ENCODE data around the gene SMARCD3. TPM values are rescaled to one million over a fixed set of nuclear protein-coding genes. Genes with fewer than 3 reads are reported as not detected.

SMARCD3 gene
- polyA plus RNA-seq, 12 donors: 105 to 195 (median 140) TPM; not detected in 1

DNA sequence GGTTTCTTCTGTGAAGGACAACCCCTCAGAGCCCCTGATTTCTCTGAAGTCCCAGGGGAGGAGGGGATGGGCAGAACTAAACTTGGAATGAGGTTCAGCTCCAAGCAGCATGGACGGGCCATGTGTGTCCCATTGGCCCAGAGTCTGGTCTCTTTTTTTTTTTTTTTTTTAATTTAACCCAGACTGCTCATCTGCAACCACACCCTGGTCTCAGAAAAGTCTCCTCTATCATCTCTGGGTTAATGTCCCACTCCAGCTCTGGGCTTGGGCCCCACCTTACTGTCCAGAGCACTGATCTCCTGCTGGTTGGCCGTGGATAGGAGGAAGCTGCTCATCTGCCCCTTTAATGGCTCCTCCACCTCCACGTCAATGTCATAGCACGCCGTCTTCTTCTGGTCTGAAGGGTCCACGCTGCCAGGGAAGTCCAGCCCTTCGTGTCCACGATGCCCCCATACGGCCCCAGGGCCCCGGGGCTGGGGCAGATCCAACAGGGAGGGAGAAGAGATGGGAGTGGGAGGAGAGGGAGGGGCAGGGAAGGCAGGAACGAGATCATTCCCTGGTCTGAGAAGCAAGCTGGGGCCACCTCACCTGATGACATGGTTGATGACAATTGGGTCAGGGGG, 8.5 kb downstream of the SMARCD3 start:
- no peak for DNase-seq

GRCh38 chr7:151238924-151239836, 9.3 kb downstream of the SMARCD3 start:
- no peak for DNase-seq

GRCh38 chr7:151238190-151238810, 10.2 kb downstream of the SMARCD3 start:
- DNase-seq: no peak

DNA sequence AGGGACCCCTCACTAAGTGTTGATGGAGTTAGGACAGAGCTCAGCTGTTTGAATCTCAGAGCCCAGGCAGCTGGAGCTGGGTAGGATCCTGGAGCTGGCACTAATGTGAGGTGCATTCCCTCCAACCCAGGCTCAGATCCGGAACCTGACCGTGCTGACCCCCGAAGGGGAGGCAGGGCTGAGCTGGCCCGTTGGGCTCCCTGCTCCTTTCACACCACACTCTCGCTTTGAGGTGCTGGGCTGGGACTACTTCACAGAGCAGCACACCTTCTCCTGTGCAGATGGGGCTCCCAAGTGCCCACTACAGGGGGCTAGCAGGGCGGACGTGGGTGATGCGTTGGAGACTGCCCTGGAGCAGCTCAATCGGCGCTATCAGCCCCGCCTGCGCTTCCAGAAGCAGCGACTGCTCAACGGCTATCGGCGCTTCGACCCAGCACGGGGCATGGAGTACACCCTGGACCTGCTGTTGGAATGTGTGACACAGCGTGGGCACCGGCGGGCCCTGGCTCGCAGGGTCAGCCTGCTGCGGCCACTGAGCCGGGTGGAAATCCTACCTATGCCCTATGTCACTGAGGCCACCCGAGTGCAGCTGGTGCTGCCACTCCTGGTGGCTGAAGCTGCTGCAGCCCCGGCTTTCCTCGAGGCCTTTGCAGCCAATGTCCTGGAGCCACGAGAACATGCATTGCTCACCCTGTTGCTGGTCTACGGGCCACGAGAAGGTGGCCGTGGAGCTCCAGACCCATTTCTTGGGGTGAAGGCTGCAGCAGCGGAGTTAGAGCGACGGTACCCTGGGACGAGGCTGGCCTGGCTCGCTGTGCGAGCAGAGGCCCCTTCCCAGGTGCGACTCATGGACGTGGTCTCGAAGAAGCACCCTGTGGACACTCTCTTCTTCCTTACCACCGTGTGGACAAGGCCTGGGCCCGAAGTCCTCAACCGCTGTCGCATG, 11.0 kb downstream of the SMARCD3 start:
- DNase-seq: no peak

DNA sequence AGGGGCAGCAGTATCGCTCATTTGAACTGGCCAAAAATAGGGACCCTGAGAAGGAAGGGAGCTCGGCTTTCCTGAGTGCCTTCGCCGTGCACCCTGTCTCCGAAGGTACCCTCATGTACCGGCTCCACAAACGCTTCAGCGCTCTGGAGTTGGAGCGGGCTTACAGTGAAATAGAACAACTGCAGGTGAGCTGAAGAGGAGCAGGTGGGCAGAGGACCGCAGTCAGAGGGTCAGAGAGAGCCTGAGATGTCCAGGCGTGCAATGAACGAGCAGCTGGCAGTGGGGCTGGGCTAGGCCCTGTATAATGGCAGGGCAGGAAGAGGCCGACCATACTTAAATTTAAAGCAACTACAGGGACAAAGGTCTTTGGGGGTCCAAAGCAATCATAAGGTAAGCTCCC, 12.1 kb downstream of the SMARCD3 start:
- no peak for DNase-seq

- no peak for DNase-seq
These were observed 13.3 kb downstream of the SMARCD3 start for GRCh38 chr7:151235091-151235787.

DNA sequence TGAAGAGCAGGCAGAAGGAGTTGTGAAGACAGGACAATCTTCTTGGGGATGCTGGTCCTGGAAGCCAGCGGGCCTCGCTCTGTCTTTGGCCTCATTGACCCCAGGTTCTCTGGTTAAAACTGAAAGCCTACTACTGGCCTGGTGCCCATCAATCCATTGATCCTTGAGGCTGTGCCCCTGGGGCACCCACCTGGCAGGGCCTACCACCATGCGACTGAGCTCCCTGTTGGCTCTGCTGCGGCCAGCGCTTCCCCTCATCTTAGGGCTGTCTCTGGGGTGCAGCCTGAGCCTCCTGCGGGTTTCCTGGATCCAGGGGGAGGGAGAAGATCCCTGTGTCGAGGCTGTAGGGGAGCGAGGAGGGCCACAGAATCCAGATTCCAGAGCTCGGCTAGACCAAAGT, 14.7 kb downstream of the SMARCD3 start:
- DNase-seq: no peak

DNA sequence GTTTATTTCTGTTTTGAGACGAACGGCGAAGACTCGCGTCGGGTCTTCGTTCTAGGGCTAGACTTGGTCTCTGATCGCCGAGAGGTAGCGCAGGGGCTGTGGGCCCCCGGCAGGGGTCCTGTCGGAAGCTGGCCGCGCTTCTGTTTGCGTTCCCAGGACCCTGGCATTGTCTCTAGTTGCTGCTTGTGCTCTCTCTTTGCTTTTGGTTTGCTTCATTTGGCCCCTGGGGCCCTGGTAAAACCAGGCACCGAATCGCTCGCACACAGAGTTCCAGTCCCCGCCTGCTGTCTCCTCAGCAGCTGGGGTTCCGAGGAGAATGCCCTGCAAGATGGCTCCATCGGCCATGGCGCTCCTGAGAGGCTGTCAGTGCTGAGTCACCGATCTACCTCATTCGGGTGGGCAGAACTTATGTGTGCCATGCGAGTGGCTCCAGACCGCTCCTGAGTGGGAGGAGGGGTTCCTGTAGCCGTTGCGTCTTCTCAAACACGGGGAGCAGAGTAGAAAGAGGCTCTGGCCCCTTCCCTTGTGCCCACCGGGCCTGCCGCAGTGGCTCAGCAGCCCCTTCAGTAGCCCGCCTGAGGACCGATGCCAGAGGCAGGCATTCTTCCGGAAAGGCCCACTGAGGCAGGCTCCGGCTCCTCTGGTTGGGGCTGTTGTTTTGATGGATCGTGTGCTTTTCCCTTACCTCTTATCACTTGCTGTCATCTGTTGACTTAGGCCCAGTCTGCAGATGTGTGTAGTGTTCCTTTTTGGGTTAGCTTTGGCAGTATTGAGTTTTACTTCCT, 15.4 kb downstream of the SMARCD3 start:
- DNase-seq: no peak

DNA sequence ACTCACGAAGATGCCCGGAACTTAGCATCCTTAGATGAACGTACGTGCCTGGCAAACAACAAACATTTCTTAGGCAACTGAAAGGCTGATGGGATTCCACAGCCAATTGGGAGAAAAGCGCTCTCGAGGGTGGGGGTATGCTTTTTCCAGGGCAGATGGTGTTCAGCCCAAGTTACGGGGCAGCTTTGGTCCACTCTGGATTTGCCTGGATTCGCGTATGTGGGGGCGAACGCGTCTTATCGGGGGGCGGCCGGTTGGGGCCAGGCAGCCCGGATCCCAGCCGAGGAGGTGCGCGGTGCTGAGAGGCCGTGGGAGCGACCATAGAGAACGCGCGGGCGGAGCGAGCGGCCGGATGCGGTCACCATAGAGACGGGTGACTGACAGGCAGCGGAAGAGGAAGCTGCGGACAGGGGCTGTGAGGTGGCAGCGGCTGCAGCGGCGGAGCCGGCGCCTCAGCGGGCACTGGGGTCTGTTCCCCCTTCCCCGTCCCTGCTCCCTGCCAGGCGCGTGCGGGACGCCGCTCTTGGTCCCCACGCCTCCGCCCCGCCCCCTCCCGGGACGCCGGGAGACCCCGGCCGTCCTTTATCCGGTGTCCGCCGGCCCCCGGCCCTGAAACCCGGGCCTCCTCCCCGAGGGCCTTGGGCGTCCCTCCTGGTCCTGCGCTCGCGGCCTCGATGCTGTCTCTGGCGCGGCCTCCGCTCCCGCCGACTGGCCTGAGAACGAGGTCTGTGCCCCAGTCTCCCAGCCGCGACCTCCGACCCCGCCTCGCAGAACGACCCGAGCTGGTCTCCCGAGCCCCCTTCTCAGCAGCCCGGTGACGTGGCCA, 16.2 kb downstream of the SMARCD3 start, which contains the start of gene CHPF2:
Gene CHPF2, plus strand, starts transcription at position 393 of the 826 bp plus-strand sequence. CDS start 1,529 bp downstream, outside the sequence.
- DNase-seq: peak; percentile 89

GRCh38 chr7:151231080-151231479, 17.4 kb downstream of the SMARCD3 start:
- DNase-seq: no peak

DNA sequence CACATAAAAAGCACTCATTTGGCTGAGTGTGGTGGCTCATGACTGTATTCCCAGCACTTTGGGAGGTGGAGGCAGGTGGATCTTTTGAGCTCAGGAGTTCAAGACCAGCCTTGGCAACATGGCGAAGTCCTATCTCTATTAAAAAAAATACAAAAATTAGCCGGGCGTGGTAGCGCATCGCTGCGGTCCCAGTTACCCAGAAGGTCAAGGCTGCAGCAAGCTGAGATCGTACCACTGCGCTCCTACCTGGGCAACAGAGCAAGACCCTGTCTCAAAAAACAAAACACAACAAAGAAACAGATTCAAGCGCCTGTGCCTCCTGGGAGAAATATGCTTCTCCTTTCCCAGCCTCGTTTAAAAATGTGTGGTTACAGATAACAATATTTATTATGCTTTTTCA, 19.2 kb downstream of the SMARCD3 start:
- DNase-seq: no peak

GRCh38 chr7:151228024-151228866, 20.2 kb downstream of the SMARCD3 start:
- no peak for DNase-seq

- peak; percentile 99 for DNase-seq
These were observed 21.4 kb downstream of the SMARCD3 start, which contains the start of gene ABCF2 for GRCh38 chr7:151226875-151227782. Gene ABCF2, minus strand, starts transcription at chr7:151227205. Its CDS starts 747 bp downstream, at chr7:151226458.

DNA sequence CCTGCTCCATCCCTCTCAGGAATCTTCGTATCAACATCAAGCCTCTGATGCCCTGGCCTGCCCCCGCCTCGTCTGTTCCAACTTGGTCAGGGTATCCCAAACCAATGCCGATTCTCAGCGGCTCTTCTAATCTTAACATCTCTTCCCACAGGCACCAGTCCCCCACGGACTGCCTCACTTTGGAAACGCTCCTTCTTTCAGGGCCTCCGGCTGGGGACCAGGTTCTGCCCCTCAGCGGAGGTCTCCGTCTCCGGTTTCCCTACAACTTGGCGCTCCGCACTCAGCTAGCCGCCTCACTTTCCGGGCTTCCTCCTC, 22.0 kb downstream of the SMARCD3 start:
- DNase-seq: no peak

GRCh38 chr7:151225948-151226510, 22.5 kb downstream of the SMARCD3 start:
- no peak for DNase-seq

DNA sequence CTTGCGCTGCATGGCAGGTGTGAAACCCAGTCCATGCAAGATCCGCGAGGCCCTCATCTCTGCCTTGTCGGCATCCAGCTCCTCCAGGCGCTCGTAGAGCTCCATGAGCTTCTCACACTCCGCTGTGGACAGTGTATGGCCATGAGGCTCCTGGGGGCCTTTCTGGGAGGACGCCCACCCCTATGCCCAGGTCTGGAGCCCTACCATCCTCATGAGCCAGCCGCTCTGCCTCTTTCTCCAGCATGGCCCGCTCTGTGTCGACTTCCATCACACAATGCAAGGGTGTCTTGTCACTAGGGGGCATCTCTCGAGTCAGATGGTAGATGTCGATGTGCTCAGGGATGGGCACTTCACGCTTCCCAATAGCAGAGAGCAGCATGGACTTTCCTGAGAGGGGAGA, 24.8 kb downstream of the SMARCD3 start:
- no peak for DNase-seq

DNA sequence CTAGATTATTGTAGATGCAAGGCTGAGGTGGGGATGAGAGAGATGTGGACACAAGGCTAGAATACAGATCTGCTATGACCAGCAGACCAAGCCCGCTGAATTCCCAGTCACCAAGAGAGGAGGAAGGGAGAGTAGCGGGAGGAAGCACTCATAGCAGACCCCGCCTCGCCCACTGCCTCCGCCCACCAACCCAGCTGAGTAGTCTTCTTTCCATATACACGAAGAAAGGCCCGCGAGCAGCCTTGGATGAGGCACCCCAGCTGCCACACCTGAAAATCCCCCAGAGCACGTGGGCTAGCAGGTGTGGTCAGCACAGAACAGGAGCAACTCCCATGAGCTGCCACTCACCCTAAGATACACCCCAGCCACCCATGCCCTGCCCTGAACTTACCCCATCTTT, 30.3 kb downstream of the SMARCD3 start:
- DNase-seq: no peak

Data from muscle of arm (tissue), 12 donors.